NCI-H1694 treated with DMSO at 0.1 percent for 48 hours (cell line): ENCODE results near the gene ZNF768.
A peak's percentile ranks its signal among the peaks of the same experiment; 100 is the strongest.
"Not testable (repeated sequence)": the region's sequence is repeated elsewhere in the genome, so short reads cannot be mapped to it uniquely, and the experiment has no call there.

Source experiments
- DNase-seq: peaks from one replicate; lab custom pipeline; 2025; lab: John Stamatoyannopoulos, UW

Gene ZNF768

DNA sequence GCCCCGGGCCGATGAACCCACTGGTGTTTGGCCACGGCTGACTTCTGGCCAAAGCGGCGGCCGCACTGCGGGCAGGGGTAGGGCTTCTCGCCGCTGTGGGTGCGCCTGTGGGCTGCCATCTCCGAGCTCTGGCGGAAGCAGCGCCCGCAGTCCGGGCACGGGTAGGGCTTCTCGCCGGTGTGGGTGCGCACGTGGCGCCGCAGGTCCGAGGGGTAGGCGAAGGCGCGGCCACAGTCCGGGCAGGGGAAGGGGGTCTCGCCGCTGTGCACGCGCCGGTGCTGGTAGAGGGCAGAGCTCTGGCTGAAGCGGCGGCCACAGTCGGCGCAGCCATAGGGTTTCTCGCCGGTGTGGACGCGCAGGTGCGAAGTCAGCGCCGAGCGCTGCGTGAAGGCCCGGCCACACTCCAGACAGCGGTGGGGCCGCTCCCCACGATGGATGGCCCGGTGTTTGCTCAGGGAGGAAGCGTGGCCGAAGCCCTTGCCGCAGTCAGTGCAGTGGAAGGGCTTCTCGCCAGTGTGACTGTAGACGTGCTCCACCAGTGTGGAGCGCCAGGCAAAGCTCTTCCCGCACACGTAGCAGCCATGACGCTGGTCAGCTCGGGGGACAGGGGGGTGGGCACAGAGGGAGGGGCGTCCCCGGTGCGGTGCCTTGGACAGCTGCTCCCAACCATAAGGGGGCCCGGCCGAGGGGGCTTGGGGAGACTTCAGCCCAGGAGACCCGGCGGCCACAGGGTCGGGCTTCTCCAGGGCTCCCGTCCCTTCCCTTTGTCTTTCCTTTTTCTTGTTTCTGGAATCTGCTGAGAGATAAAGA, 29.2 kb upstream of the ZNF768 start:
- DNase-seq, result no peak

DNA sequence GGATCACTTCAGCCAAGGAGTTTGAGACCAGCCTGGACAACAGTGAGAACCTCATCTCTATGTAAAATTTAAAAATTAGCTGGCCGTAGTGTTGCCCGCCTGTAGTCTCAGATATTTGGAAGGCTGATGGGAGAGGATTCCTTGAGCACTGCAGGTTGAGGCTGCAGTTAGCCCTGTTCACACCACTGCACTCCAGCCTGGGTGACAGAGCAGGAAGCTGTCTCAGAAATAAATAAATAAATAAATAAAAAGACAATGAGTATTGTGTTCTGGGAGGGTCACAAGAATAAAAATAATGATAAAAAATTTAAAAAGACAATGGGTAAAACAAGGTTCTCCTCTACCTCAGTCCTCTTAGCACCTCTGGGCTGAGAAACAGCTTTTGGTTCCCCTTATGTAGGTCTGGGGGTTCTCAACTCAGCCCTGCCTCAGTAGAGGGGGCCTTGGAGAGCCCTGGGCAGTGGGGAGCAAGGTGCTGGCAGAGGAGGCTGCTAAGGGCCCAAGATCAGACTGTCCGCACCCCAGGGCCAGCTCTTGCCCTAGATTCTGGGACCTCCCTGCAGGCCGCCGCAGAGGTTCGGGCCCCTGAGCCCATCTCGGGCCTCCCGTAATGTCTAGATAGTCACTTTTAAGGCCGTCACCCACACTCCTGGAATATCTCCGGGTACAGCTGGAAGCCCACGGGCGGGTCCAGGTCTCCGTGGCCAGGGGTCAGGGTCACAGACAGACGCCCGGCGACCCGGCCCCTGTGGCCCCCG, 28.4 kb upstream of the ZNF768 start:
- no peak for DNase-seq

DNA sequence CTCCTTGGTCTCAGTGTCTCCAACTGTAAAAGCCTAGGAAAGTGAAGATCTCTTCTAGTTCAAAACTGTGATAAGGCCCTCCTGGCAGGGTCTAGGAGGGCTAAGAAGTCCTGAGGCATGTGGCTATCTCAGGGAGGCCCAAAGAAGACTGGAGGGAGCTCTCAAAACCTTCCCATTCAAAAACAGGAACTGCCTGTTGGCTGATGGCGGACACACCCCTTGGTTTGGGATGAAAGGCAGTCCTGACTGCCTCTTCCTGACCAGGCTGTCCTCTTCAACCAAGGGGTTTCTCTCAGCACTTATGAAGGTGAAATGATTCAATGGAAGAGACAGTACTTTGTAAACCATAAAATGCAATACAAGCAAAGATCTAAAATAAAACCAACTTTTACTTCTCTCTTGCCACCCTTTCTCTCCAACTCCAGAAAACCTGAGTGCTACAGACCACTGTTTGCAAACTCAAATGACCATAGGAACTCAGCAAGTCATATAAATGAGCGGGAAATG, 27.1 kb upstream of the ZNF768 start:
- no peak for DNase-seq

DNA sequence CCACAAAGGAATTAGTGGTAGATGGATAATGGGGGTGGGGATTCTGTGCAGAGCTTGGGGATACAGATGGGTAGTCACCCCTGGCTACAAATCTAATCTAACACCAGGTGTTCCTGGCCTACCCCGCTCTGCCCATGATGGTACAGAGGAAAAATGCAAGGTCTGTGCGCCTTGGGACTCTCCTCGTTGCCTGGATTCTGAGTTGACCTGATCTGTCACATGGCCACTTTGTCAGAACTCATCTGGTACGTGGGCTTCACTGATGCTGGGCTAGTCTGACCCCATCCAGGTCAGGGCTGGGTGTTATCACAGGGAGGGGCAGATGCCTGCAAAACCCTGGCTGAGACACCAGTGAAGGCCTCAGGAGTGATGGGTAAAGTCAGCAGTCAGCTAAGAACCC, 26.6 kb upstream of the ZNF768 start:
- no peak for DNase-seq

DNA sequence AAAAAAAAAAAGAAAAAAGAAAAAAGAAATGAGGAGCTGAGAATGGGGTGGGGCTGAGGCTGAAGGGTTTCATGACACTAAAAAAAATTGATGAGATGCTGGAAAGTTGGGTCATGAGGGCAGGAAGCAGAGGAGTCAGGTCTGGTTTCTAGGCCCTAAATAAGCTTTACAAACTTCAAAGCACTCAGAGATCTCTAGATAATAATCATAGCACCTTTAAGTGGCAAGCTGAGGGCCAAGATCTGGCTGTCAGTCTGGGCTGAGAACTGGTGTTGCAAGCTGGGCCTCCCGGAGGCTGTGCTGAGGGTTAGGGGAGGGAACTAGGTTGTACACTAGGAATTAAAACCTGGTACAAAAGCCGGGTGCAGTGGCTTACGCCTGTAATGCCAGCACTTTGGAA, 25.4 kb upstream of the ZNF768 start:
- DNase-seq, result no peak

DNA sequence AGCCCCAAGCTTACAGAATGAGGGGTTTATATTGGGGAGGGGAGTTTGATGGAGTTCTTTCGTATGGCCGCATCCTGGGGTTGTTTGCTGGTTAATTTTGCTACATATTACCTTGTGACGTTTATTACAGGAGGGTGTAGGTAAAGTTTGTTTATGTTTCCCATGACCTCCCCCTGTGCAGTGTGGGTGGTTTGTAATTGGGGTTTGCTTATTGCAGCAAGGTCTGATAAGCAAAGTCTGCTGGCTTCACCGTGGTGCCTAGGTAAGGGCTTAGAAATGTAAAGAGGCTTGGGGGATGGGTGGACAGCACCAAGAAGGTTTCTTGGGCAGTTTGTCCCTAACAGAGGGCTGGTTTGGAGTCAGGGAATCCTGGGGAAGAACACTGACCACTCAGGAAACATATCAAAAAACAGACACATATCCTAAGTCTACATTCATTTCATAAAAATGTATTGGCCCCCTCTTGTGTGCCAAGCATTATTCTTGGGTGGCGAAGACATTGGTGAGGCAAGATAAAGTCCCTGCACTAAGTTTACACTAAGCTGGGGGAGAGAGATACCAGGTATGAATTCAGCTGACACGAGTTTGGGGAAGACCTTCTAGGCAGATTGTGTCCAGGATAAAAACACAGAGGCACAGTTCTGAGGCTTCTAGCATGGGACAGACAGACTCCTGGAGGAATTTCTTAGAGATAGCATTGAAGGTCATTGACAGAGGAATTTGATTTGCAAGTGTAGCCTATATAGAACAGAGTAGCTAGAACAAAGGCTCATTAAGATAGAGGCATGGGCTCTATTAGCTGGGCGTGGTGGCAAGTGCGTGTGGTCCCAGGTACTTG, 22.3 kb upstream of the ZNF768 start:
- DNase-seq, result no peak

DNA sequence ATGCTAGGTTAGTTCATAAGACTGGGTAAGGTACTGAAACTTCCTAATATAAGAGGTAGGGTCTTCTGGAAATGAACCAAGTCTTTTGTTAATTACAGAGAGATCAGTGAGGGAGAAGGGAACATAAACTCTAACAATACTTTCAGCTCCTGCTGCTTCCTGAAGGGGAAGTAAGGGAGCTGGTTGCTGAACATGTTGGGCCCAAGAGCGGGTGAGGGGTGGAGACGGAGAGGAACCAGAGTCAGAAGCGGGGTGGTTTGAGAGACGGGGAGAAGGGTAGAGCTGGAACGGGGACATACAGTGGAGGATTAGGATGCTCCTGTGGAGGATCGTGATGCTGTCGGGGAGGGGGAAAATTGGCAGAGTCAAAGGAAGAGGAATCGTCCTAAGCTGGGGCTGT, 19.7 kb upstream of the ZNF768 start:
- no peak for DNase-seq

DNA sequence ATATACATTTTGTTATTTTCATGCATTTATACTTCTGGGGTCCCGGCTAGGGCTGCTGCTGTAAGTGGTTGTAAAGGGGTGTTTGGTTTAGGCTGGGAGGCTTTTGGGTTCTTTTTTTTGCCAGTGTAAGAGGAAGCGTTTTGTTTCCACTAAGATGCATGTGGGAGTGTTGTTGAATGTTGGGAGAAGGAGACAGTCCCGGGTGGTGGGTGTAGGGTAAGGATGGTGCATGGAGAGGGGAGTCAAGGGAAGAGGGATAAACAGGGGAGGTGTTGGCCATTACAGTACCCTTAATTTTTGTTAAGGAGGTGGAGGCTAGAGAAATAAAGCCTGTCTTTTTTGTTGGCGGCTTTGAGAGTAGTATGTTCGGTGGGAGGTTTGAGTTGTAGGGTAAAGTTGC, 16.7 kb upstream of the ZNF768 start:
- no peak for DNase-seq

DNA sequence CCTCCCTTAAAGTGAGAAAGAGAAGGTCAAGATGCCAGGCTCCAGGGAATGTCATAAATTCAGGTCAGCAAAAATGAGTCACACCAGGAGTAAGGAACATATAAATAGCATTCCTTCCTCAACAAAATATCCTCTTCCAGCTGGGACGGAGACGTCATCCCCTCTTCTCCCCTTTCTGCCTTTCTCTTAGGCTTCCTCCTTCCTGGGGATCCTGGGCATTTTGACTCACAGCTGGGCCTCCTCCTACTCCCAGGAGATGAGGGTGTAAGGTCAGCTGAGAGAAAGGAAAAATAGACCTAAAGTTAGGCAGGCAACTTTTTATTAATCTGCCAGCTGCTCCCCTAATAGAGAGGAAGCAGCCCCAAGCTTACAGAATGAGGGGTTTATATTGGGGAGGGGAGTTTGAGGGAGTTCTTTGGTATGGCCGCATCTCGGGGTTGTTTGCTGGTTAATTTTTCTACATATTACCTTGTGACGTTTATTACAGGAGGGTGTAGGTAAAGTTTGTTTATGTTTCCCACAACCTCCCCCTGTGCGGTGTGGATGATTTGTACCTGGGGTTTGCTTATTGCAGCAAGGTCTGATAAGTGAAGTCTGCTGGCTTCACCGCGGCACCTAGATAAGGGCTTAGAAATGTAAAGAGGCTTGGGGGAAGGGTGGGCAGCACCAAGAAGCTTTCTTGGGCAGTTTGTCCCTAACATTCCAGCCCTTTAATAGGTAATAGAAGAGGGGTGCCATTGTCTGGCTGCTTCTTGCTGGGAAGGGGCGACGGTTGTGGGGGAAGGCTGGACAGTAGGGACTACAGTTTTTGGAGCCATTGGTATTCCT, 15.3 kb upstream of the ZNF768 start:
- no peak for DNase-seq

DNA sequence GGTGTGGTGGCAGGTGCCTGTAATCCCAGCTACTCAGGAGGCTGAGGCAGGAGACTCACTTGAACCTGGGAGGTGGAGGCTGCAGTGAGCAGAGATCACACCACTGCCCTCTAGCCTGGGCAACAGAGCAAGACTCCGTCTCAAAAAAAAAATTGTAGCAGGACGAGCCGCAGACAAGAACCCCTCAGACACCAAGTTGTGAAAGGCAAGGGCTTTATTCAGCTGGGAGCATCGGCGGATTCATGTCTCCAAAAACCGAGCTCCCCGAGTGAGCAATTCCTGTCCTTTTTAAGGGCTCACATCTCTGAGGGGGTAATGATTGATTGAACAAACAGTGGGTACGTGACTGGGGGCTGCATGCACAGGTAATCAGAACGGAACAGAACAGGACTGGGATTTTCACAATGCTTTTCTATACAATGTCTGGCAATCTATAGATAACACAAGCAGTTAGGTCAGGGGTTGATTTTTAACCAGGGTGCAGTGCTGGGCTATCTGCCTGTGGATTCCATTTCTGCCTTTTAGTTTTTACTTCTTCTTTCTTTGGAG, 14.6 kb upstream of the ZNF768 start:
- not testable (repeated sequence) for DNase-seq

DNA sequence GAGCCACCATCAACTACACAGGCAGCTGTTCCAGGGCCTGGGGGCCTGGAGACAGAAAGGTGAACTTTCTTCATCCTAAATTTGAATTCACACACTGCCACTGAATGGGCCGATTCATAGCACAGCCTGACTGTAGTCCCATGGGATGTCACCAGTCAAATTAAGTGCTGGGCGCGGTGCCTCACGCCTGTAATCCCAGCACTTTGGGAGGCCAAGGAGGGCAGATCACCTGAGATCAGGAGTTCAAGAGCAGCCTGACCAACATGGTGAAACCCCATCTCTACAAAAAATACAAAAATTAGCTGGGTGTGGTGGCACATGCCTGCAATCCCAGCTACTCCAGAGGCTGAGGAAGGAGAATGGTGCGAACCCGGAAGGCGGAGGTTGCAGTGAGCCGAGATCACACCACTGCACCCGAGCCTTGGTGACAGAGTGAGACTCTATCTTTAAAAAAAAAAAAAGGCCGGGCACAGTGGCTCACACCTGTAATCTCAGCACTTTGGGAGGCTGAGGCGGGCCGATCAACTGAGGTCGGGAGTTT, 13.7 kb upstream of the ZNF768 start:
- DNase-seq, result not testable (repeated sequence)

DNA sequence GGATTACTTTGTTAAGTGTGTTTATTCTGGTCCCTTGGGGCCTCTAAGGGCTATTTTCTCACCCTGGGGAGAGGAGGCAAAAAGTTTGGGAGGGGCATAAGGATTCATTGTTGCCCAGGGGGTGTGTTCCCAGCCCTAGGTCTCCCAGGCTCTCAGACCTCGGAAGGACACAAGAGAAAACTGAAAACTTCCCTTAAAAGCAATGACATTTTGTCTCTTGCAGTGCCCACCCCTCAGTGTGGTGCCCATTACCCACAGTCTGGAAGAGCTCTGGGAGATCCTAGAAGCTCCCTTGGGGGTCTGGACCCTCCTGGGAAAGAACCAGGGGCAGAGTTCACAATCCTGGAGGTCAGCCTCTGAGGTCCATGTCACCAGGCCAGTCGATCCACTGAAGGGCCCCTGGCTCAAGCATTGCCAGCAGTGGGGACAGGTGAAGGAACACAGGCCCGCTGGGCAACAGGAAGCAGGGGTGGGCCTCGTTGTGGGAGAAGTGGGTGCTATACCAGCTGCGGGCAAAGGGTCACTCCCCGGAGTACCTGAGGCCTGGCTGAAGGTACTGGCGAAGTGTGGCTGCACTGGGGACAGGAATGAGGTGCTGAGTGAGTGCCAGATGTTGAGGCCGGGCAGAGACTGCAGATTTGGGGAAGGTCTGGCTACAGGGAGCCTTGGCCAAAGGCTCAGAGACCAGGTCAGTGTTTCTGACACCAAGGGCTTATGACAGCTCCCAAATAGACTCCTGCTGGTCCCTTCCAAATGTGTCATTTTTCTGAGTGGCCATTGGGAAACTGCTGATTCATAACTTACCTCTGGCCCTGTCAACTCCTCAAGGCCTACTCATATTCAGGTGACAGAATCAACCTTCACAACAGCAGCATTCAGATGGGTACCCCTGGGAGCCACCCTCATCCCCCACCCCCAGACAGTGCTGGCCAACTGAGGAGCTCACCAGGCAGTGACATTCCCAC, 12.9 kb upstream of the ZNF768 start:
- no peak for DNase-seq

DNA sequence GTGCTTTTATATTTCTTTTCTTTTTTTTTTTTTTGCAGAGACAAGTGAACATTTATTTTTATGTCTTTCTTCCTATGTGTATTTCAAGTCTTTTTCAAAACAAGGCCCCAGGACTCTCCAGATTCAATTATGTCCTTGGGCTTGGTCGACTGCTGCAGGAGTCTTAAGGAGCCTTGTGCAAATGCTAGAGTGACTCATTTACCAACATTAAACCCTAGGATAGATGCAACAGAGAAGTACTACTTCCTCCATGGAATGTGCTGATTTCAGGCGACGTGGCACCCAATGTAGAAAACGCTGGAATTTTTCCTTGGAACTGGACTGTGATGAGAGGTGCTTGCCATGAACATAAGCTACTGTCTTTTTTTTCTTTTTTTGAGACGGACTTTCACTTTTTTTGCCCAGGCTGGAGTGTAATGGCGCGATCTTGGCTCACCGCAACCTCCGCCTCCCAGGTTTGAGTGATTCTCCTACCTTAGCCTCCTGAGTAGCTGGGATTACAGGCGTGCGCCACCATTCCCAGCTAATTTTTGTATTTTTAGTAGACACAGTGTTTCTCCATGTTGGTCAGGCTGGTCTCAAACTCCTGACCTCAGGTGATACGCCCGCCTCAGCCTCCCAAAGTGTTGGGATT, 10.1 kb upstream of the ZNF768 start:
- not testable (repeated sequence) for DNase-seq

DNA sequence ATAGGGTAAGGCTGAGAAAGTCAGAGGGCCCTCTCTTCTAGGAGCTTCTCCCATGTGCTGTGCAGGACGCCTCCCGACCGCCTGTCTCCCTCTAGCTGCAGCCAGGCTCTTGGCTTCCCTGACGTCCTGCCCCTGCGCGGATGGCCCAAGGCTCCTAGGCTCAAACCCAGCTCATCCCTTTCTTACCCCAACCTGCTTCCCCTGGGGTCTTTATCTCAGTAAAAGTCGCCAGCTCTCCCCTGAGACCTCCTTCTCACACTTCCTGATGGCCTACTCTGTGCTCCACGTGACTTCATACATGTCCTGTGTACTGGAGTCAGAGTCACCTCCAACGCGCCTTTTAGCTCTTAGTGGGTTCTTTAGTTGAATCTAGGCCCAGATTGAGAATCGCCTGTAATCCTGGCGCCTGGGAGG, 9.4 kb upstream of the ZNF768 start:
- peak; percentile 30 for DNase-seq

DNA sequence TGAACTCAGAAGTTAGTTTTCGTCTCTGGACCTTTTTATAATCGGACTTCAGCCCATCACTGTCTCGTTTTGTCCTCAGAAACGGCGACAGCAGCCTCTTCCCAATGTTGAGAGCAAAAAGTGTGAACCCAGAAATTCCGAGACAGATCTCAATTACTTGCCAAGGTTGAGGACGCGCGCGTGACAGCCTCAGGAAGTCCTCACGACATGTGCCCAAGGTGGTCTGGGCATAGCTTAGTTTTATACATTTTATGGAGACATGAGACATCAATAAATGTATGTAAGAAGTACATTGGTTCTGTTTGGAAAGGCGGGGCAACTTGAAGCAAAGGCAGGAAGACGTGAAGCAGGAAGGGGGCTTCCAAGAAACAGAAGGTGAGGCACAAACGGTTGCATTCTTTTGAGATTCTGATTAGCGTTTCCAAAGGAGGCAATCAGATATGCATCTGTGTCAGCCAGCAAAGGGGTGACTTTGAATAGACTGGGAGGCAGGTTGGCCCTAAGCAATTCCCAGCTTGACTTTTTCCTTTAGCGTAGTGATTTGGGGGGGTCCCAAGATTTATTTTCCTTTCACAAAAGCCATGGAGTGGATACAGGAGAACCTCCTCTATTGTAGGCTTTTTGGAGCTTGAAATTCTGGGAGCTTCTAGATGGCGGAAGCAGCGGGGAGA, 8.9 kb upstream of the ZNF768 start:
- DNase-seq, result no peak

DNA sequence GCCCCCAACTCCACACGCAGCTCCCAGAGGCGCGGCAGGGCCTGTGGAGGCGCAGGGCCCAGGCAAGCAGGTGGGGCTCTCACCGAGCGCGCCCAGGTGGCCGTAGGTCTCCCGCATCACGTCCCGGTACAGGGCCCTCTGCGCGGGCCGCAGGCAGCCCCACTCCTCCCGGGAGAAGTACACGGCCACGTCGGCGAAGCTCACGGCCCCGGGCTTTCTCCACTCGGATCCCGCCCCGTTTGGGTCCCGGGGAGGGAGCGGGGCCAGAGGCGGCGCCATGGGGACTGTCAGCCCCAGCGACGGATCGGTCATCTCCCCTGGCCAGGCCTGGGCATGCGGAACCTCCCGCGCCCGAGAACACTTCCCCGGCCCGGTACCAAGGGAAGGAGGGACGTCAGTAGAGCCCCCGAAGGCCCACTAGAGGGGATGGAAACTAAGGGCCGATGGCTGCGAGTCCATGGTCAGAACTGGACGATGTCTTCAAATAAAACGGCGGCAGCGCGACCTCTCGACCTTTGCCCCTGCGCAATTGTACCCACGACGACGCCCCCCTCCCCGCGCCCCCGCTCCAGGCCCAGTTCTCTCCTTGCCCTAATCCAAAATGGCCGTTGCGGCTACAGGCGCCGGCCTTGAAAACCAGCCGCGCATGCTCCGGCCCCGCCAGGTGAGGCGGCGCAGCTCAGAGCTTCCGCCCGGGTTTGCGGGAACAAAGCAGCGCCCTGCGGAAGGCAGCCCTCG, 8.2 kb upstream of the ZNF768 start, which contains the start of gene ZNF747:
TSS of gene ZNF747 (minus strand) at position 491 of the 738 bp plus-strand sequence. CDS start at position 312, 179 bp downstream.
- peak; percentile 54 for DNase-seq

DNA sequence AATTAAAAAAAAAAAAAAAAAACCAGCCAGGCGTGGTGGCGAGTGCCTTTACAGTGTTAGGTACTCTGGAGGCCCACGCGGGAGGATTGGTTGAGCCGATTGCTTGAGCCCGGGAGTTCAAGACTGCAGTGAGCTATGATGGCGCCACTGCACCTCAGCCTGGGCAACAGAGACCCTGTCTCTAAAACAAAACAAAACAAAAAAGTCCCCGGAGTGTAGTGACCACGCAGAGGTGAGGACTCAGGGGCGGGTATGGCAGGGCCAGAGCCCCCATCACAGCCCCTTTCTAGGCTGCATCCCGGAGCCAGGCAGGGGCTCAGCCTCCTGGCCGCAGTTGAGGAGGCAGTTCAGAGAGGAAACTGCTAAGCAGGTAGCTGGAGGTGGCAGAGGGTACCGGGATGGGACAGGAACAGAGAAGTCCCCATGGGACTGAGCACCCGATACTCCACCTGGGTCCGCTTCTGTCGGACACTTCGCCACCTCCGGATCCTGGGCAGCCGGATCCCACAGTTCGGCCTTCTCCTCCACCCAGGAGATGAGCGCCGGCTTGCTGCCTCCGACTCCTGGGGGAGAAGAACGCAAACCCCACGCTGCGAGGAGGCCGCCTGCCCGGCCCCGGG, 7.5 kb upstream of the ZNF768 start:
- no peak for DNase-seq
